ENCODE data around the gene CCDC97.

DNA sequence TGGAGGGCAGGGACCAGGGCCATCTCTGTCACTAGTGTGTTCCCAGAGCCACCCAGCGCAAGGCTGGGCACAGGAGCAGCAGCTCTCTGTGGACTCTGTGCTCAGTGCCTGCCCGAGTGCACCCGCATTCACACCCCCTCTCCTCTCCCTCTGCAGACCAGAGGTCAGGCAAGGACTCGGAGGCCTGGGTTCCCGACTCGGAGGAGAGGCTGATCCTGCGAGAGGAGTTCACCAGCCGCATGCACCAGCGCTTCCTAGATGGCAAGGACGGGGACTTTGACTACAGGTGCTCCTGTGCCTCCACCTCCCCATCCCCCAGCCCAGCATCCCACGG, 10.2 kb downstream of the CCDC97 start:
- TF ChIP-seq, protein P1, sequence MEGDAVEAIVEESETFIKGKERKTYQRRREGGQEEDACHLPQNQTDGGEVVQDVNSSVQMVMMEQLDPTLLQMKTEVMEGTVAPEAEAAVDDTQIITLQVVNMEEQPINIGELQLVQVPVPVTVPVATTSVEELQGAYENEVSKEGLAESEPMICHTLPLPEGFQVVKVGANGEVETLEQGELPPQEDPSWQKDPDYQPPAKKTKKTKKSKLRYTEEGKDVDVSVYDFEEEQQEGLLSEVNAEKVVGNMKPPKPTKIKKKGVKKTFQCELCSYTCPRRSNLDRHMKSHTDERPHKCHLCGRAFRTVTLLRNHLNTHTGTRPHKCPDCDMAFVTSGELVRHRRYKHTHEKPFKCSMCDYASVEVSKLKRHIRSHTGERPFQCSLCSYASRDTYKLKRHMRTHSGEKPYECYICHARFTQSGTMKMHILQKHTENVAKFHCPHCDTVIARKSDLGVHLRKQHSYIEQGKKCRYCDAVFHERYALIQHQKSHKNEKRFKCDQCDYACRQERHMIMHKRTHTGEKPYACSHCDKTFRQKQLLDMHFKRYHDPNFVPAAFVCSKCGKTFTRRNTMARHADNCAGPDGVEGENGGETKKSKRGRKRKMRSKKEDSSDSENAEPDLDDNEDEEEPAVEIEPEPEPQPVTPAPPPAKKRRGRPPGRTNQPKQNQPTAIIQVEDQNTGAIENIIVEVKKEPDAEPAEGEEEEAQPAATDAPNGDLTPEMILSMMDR (IDR thresholded peaks at IDR 0.05), result no peak
- TF ChIP-seq POLR2A (IDR thresholded peaks at IDR 0.05), result no peak

Measured in lower leg skin (tissue), 3 donors.